Calu3 (cell line): Measurements from ENCODE around the gene PRKAG2. TPM values are rescaled to one million over a fixed set of nuclear protein-coding genes. Genes with fewer than 3 reads are reported as not detected.

ENCODE experiments used
- BruUV-seq: library from RNA; stranded (reverse); fragments of 400-500 nt; replicated peaks from 2 replicates; lab custom pipeline; 2021; lab: Mats Ljungman, UMichigan
- CTCF ChIA-PET: fragments of 300-600 bp; sonication (Branson Sonifier 250); formaldehyde crosslinking; loops from one replicate; lab custom pipeline; 2022; ENCODE audit warnings: antibody characterized with exemption; lab: Charles Lee
- DNase-seq: peaks from one replicate; pipeline ENCODE4 v3.0.0; 2022
- H3K27ac Mint-ChIP-seq: one replicate; pipeline ENCODE4 v1.8.0; 2022; ENCODE audit warnings: mixed read lengths; ENCODE audit not compliant: unreplicated experiment
- H3K27me3 Mint-ChIP-seq: one replicate; pipeline ENCODE4 v1.8.0; 2022; ENCODE audit warnings: mixed read lengths; ENCODE audit not compliant: unreplicated experiment
- H3K36me3 Mint-ChIP-seq: one replicate; pipeline ENCODE4 v1.8.0; 2022; ENCODE audit warnings: mild to moderate bottlenecking, moderate library complexity, mixed read lengths; ENCODE audit not compliant: insufficient read depth, unreplicated experiment
- H3K4me1 Mint-ChIP-seq: one replicate; pipeline ENCODE4 v1.8.0; 2022; ENCODE audit warnings: mild to moderate bottlenecking, low read depth, mixed read lengths; ENCODE audit not compliant: unreplicated experiment
- H3K4me3 Mint-ChIP-seq: one replicate; pipeline ENCODE4 v1.8.0; 2022; ENCODE audit warnings: mild to moderate bottlenecking, low read depth, moderate library complexity, mixed read lengths; ENCODE audit not compliant: unreplicated experiment
- H3K9me3 Mint-ChIP-seq: one replicate; pipeline ENCODE4 v1.8.0; 2022; ENCODE audit warnings: low read depth, mixed read lengths; ENCODE audit not compliant: unreplicated experiment
- intact Hi-C: fragments of 100-400 bp; cut with micrococcal nuclease; formaldehyde crosslinking; loops from one replicate; pipeline ENCODE4 v1.10.0; 2022; ENCODE audit not compliant: unreplicated experiment
- total RNA-seq: library from RNA; stranded (reverse); gene quantifications from 2 replicates; pipeline ENCODE4 v1.2.3, GENCODE V29; 2022
- TF ChIP-seq, protein P1 (sequence below): fragments of 200-600 bp; IDR thresholded peaks from one replicate; pipeline ENCODE4 v1.8.0; 2022; ENCODE audit warnings: antibody characterized with exemption; ENCODE audit not compliant: unreplicated experiment

PRKAG2 gene
- total RNA-seq, 1 experiment from 2014 or later: 22.4 TPM

DNA sequence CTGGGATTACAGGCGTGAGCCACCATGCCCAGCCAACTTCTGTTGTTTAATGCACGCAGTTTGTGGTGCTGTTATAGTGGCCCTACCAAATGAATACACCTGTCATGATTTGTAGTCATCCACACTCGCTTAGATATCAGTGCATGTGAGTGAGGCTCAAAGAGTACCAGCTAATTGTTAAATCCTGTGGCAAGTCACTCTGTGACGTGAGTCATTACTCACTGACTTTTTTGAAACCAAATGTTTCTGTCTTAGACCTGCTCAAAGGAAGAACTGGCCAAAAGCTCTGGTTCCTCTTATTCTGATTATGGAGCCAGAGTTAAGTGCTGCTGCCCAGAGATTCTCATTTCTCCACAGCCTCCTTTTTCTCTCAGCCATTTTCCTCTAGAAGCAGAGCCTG, 109.4 kb downstream of the PRKAG2 start:
- DNase-seq: no peak
- Mint-ChIP-seq H3K36me3 (no peaks in the 10 kb centered on the region), H3K27ac (no peak overlapping the region), H3K4me3 (no peak overlapping the region), H3K27me3 (peaks cover 73% of the 10 kb centered on the region), H3K9me3 (no peaks in the 10 kb centered on the region), H3K4me1 (no peaks in the 10 kb centered on the region)
- CTCF ChIA-PET: no interaction called here
- no TSS peak for BruUV-seq
- TF ChIP-seq, protein P1, sequence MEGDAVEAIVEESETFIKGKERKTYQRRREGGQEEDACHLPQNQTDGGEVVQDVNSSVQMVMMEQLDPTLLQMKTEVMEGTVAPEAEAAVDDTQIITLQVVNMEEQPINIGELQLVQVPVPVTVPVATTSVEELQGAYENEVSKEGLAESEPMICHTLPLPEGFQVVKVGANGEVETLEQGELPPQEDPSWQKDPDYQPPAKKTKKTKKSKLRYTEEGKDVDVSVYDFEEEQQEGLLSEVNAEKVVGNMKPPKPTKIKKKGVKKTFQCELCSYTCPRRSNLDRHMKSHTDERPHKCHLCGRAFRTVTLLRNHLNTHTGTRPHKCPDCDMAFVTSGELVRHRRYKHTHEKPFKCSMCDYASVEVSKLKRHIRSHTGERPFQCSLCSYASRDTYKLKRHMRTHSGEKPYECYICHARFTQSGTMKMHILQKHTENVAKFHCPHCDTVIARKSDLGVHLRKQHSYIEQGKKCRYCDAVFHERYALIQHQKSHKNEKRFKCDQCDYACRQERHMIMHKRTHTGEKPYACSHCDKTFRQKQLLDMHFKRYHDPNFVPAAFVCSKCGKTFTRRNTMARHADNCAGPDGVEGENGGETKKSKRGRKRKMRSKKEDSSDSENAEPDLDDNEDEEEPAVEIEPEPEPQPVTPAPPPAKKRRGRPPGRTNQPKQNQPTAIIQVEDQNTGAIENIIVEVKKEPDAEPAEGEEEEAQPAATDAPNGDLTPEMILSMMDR: no peak
- intact Hi-C loops: no loop called here

DNA sequence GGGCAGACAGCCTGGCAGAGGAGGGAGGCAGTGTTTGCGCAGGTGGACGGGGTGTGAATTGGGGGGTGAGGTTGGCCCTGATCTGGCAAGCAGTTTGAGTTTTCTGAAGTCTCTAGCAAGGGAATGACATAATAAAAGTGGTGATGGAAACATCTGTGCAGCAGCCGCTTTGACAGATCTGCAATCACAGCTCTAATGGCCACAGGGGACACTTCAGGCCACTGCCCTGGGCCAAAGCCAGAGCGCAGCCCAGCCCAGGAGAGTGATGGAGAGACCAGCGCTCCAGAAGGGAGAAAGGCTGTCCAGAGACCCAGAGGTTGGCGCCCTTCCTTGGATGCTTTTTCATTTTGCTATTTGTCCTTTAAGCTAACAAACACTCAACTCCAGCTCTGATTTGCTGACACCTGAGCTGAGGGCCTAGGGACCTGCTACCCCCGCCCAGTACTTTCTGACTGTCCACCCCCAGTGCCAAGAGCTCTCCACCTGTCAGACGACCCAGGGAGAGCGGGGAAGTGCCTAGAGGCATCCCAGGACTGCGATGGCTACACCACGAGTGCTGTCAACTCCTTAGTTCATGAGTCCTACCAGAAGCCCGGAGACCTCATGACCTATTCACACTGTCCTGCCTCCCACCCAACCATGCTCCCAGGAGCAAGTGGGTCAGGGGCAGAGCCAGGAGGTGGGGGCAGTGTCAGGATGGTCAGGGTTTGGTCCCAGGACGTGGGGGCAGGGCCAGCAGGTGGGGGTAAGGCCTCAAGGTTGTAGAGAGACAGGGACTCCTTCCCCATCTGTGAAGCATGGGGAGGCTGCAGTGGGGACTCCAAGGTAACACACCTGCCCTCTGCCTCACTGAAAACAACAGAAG, 112.6 kb downstream of the PRKAG2 start:
- no TSS peak for BruUV-seq
- no peaks in the 10 kb centered on the region for H3K9me3 Mint-ChIP-seq
- H3K4me1 Mint-ChIP-seq: peaks cover 5% of the 10 kb centered on the region
- CTCF ChIA-PET: no interaction called here
- TF ChIP-seq, protein P1: no peak
- no peak for DNase-seq
- no peak overlapping the region for H3K4me3 Mint-ChIP-seq
- H3K36me3 Mint-ChIP-seq: no peaks in the 10 kb centered on the region
- intact Hi-C loops: no loop called here
- peaks cover 40% of the 10 kb centered on the region for H3K27me3 Mint-ChIP-seq
- no peak overlapping the region for H3K27ac Mint-ChIP-seq

DNA sequence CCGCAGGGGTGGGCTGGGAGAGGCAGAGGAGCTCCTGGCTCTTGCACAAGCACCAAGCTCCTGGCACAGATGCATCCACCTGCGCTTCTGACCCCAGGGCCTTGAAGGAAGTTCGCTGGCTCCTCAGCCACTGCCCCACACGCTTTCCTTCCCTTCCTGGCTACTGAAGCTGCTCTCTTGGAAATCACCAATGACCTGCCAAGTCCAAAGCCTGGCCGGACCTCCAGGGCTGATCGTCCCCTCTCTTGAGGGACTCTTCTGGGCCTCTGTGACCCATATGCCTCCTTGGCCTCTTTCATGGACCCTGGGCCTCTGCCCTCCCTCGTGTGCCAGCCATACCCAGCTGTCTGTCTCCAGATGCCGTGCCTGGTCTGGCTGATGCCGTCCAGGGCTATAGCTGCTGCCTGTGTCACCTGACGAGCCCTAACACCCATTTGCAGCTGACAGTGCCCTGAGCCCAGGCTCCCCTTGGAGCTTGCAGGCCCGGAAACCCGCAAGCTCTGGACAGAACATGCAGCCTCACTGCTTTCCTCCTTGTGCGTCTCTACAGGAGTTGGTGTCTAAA, 113.4 kb downstream of the PRKAG2 start:
- H3K4me3 Mint-ChIP-seq: no peak overlapping the region
- CTCF ChIA-PET: no interaction called here
- no peak for DNase-seq
- H3K27ac Mint-ChIP-seq: no peak overlapping the region
- intact Hi-C loops: no loop called here
- H3K4me1 Mint-ChIP-seq: peaks cover 12% of the 10 kb centered on the region
- H3K27me3 Mint-ChIP-seq: peaks cover 32% of the 10 kb centered on the region
- BruUV-seq: no TSS peak
- no peaks in the 10 kb centered on the region for H3K36me3 Mint-ChIP-seq
- H3K9me3 Mint-ChIP-seq: no peaks in the 10 kb centered on the region
- TF ChIP-seq, protein P1: no peak

DNA sequence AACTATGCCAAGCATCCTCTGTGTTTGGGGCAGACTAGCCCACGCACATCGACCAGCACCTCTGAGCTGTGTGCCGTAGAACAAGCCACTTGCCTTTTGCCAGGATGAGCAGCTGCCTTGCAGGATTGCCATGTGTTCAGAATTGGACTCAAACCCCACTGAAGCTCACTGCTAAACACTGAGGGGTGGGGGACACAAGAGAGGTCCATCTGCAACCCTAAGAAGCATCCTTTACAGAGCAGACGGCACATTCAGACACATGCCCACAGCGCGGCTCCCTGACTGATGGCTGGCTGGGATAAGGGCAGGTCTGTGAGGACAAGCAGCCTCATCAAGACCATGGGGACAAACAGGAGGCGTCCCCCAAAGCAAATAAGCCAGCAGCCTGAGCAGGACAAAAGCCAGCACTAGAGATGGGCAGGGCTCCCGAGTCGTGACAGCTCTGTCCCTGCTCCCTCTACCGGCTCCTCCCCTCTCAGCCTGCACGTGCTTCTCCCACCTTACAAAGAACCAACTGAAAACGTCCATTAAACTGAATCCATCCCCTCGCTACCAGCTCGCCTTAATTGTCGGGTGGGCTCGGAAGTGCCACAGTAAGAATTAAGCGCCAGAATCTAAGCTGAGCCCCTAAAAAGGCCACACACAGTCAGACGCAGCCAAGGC, 114.2 kb downstream of the PRKAG2 start:
- no peak overlapping the region for H3K4me3 Mint-ChIP-seq
- CTCF ChIA-PET: interaction anchor here (1.7 kb wide), 1 partner anchor 136 kb away, joined by 4 read pairs; no protein-coding TSS in a partner anchor
- DNase-seq: no peak
- peaks cover 24% of the 10 kb centered on the region for H3K27me3 Mint-ChIP-seq
- H3K36me3 Mint-ChIP-seq: no peaks in the 10 kb centered on the region
- no peak overlapping the region for H3K27ac Mint-ChIP-seq
- no TSS peak for BruUV-seq
- intact Hi-C loops: no loop called here
- TF ChIP-seq, protein P1: no peak
- H3K4me1 Mint-ChIP-seq: peaks cover 12% of the 10 kb centered on the region
- no peaks in the 10 kb centered on the region for H3K9me3 Mint-ChIP-seq
